Ovary (tissue), 3 donors: ENCODE data around the gene LAMA2.

Source experiments
- CTCF ChIP-seq, 3 donors: fragments of 450-650 bp in 2 of 3; fragments of 200-600 bp in 1 of 3; IDR thresholded peaks; one replicate each; pipeline versions ENCODE4 v1.5.1 to v1.8.0; 2016 to 2022; ENCODE audit warnings: antibody characterized with exemption in 3 of 3, mild to moderate bottlenecking in 1 of 3
- EP300 ChIP-seq: sonication (generic); formaldehyde crosslinking; IDR thresholded peaks from one replicate; pipeline ENCODE4 v1.6.1; 2017; ENCODE audit warnings: antibody characterized with exemption
- donor health status: DM: no; HTN: no; CAD: no.

GRCh38 chr6:129240492-129240853 lies 357.5 kb downstream of the LAMA2 start:
- TF ChIP-seq CTCF (IDR thresholded peaks at IDR 0.05) (no peak), EP300 (no peak)
